T-helper 17 cell (primary cell): ENCODE results near the gene CPNE5. TPM values are rescaled to one million over a fixed set of nuclear protein-coding genes. Genes with fewer than 3 reads are reported as not detected.

Experiments used
- ATAC-seq: fragments of 150-1000 bp; cut with Tn5 transposase; 2 replicates; pipeline ENCODE4 v1.10.0; 2021; ENCODE audit warnings: mild to moderate bottlenecking, moderate library complexity
- DNase-seq, 3 donors: peaks; one replicate each; pipeline versions ENCODE4 v3.0.0 to v3.0.0-alpha.2; 2020 to 2021
- H3K9me3 ChIP-seq: one replicate; pipeline ENCODE4 v1.7.0; 2013; ENCODE audit warnings: low read length, mild to moderate bottlenecking; ENCODE audit not compliant: control insufficient read depth, poor library complexity, severe bottlenecking
- H3K27ac Mint-ChIP-seq: one replicate; pipeline ENCODE4 v1.8.0; 2022; ENCODE audit warnings: mild to moderate bottlenecking, moderate library complexity, mixed read lengths
- H3K27me3 Mint-ChIP-seq: one replicate; pipeline ENCODE4 v1.8.0; 2022; ENCODE audit warnings: mixed read lengths
- H3K36me3 Mint-ChIP-seq: one replicate; pipeline ENCODE4 v1.8.0; 2022; ENCODE audit warnings: low read depth, mixed read lengths
- H3K4me1 Mint-ChIP-seq: one replicate; pipeline ENCODE4 v1.8.0; 2022; ENCODE audit warnings: mild to moderate bottlenecking, mixed read lengths
- H3K4me3 Mint-ChIP-seq: one replicate; pipeline ENCODE4 v1.8.0; 2022; ENCODE audit warnings: mild to moderate bottlenecking, moderate library complexity, mixed read lengths
- total RNA-seq, 4 donors: library from RNA in 2 of 4; stranded (reverse) in 2 of 4; gene quantifications; one replicate each; pipeline ENCODE4 v1.2.3 and lab custom pipeline; 2022 to 2026

Gene CPNE5
- total RNA-seq, 2 donors from 2014 or later = 5.5 to 16.0 TPM

GRCh38 chr6:36797055-36797454, 42.2 kb downstream of the CPNE5 start:
- H3K4me3 Mint-ChIP-seq = no peak overlapping the region
- no peaks in the 10 kb centered on the region for H3K9me3 ChIP-seq
- H3K36me3 Mint-ChIP-seq = peaks cover 2% of the 10 kb centered on the region
- H3K27me3 Mint-ChIP-seq = peaks cover 16% of the 10 kb centered on the region
- peaks cover 6% of the 10 kb centered on the region for H3K4me1 Mint-ChIP-seq
- ATAC-seq (no peak), DNase-seq (no peak)
- H3K27ac Mint-ChIP-seq = no peak overlapping the region

DNA sequence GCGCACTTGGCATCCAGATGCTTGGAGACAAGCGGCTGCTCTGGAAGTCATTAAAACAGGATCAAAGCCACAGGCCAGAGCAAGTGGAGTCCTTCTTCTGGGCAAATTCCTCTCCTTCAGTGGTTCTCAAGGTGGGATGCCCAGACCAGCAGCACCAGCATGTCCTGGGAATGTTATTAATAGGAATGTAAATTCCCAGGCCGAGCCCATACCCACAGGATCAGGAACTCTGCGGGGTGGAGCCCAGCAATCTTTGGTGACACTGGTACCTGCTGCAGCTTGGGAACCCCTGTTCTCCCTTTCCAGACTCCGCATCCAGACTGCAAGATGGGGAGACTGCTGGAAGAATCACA, 44.6 kb downstream of the CPNE5 start:
- DNase-seq = no peak
- peaks cover 23% of the 10 kb centered on the region for H3K27me3 Mint-ChIP-seq
- H3K36me3 Mint-ChIP-seq = peaks cover 2% of the 10 kb centered on the region
- no peaks in the 10 kb centered on the region for H3K9me3 ChIP-seq
- ATAC-seq = no peak
- H3K27ac Mint-ChIP-seq = no peak overlapping the region
- peaks cover 6% of the 10 kb centered on the region for H3K4me1 Mint-ChIP-seq
- H3K4me3 Mint-ChIP-seq = no peak overlapping the region

- DNase-seq = no peak
- peaks cover 29% of the 10 kb centered on the region for H3K27me3 Mint-ChIP-seq
- no peak overlapping the region for H3K27ac Mint-ChIP-seq
- ATAC-seq = no peak
- no peaks in the 10 kb centered on the region for H3K9me3 ChIP-seq
- H3K36me3 Mint-ChIP-seq = peaks cover 2% of the 10 kb centered on the region
- peaks cover 5% of the 10 kb centered on the region for H3K4me1 Mint-ChIP-seq
- no peak overlapping the region for H3K4me3 Mint-ChIP-seq
Measured at GRCh38 chr6:36793913-36794712, 45.1 kb downstream of the CPNE5 start.

DNA sequence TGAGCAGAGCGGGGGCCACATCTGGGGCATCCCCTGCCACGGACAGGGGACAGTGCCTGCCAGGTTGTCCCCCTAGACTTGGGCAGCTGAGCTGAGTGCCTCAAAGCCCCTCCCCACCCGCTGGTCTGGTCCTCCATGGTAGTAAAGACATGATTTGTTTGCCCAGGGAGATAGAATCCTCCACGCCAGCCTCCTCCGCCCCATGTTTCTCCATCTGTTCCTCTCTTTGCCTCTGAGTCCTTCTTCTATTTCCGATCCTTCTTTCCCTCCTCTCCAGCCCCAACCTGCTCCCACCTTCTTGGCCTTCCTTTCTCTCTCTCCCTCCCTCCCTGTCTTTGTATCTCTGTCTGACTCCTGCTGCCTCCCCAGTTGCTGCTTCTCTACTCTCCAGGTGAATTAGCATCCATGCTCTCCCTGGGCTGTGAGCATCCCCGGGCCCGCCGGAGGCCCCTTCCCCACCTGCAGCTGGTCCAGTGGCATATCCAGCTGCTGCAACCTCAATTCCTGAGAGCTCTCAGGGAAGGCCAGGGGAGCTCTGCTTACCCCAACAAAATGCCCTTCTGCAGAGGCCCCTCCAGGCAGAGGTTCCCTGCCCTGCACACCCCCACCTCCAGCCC, 45.8 kb downstream of the CPNE5 start:
- H3K36me3 Mint-ChIP-seq = peaks cover 2% of the 10 kb centered on the region
- no peak overlapping the region for H3K4me3 Mint-ChIP-seq
- no peak for ATAC-seq
- peaks cover 7% of the 10 kb centered on the region for H3K4me1 Mint-ChIP-seq
- no peak for DNase-seq
- H3K27me3 Mint-ChIP-seq = peaks cover 33% of the 10 kb centered on the region
- H3K9me3 ChIP-seq = no peaks in the 10 kb centered on the region
- no peak overlapping the region for H3K27ac Mint-ChIP-seq

- peaks cover 41% of the 10 kb centered on the region for H3K27me3 Mint-ChIP-seq
- H3K9me3 ChIP-seq = no peaks in the 10 kb centered on the region
- H3K36me3 Mint-ChIP-seq = peaks cover 2% of the 10 kb centered on the region
- peaks cover 7% of the 10 kb centered on the region for H3K4me1 Mint-ChIP-seq
- ATAC-seq = no peak
- H3K27ac Mint-ChIP-seq = no peak overlapping the region
- DNase-seq = no peak
- H3K4me3 Mint-ChIP-seq = no peak overlapping the region
Measured at GRCh38 chr6:36791521-36792135, 47.6 kb downstream of the CPNE5 start.

DNA sequence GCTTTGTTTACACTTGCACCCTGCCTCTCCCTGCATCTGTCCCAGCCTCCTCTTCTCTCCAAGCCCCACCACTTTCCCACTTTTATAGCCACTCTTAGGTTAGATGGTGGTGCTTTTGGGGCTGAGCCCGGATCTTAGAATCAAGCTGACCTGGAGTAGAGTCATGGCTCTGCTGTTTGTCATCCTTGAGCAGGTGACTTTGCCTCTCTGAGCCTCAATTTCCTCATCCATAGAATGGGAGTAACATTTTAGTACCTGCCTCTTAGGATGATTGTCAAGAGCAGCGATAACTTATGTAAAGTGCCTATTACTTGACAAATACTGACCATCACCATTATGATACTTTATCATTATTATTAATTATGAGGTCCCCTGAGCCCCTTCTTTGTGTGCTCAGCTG, 48.2 kb downstream of the CPNE5 start:
- Mint-ChIP-seq H3K4me1 (peaks cover 7% of the 10 kb centered on the region), H3K27ac (no peak overlapping the region), H3K27me3 (peaks cover 41% of the 10 kb centered on the region), H3K4me3 (no peak overlapping the region), H3K36me3 (peaks cover 2% of the 10 kb centered on the region)
- no peak for DNase-seq
- ATAC-seq = no peak
- H3K9me3 ChIP-seq = no peaks in the 10 kb centered on the region

- Mint-ChIP-seq H3K4me3 (no peak overlapping the region), H3K27ac (no peak overlapping the region), H3K27me3 (peaks cover 47% of the 10 kb centered on the region), H3K36me3 (peaks cover 2% of the 10 kb centered on the region), H3K4me1 (peaks cover 7% of the 10 kb centered on the region)
- DNase-seq (no peak), ATAC-seq (no peak)
- H3K9me3 ChIP-seq = no peaks in the 10 kb centered on the region
Measured at GRCh38 chr6:36788768-36789167, 50.5 kb downstream of the CPNE5 start.

- H3K27me3 Mint-ChIP-seq = peaks cover 41% of the 10 kb centered on the region
- ATAC-seq (no peak), DNase-seq (no peak)
- no peaks in the 10 kb centered on the region for H3K9me3 ChIP-seq
- H3K36me3 Mint-ChIP-seq = no peaks in the 10 kb centered on the region
- H3K27ac Mint-ChIP-seq = no peak overlapping the region
- peaks cover 4% of the 10 kb centered on the region for H3K4me1 Mint-ChIP-seq
- H3K4me3 Mint-ChIP-seq = no peak overlapping the region
Measured at GRCh38 chr6:36788186-36788585, 51.1 kb downstream of the CPNE5 start.

DNA sequence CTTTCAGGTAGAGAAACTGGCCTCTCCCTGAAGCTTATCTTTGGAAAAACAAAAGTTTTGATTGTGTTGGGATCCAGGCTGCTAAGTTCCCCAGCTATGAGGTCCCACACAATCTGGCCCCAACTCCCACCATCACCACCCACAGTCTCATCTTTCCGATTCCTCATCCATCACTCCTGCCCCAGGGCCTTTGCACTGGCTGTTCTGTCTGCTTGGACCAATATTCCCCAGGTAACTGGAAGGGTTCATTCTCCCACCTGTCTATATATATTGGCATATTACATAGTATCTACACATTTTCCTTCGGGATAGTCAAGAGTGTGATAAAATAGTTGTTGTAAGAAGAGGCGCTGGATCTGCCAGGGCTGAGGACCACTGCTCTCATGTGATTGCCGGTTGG, 52.0 kb downstream of the CPNE5 start:
- no peaks in the 10 kb centered on the region for H3K9me3 ChIP-seq
- Mint-ChIP-seq H3K4me3 (no peak overlapping the region), H3K4me1 (peaks cover 8% of the 10 kb centered on the region), H3K36me3 (no peaks in the 10 kb centered on the region), H3K27me3 (peaks cover 32% of the 10 kb centered on the region), H3K27ac (peak overlapping the region; percentile 6)
- DNase-seq (no peak), ATAC-seq (no peak)

DNA sequence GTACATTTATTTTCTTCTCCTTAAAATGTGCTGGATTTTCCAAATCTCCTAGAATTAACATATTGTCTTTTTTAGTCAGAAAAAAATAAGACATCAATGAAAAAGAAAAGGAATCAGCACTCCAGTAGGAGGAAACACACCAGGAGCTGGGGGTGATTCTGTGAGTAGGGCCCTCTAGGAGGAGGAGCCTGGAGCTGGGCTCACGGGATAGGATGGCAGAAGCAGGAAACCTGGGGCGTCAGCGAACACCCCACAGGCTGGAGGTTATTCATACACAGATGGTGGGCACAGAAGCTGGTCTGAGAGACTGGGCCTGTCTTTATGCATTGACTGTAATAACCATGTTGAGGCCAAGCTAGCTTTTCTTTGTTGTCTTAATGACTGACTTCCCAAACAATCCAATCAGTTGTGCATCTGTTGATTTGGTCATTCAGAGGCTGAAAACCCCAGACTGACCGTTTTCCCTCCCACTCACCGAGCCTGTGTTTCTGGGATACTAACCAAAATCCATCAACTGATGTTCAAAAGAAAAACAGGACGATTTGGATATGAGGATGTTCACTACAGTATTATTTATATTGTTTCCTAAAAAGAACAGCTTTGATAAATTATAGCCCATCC, 53.1 kb downstream of the CPNE5 start:
- DNase-seq (no peak), ATAC-seq (no peak)
- no peaks in the 10 kb centered on the region for H3K9me3 ChIP-seq
- Mint-ChIP-seq H3K36me3 (no peaks in the 10 kb centered on the region), H3K27me3 (peaks cover 25% of the 10 kb centered on the region), H3K27ac (no peak overlapping the region), H3K4me3 (no peak overlapping the region), H3K4me1 (peaks cover 8% of the 10 kb centered on the region)

- Mint-ChIP-seq H3K4me1 (peaks cover 8% of the 10 kb centered on the region), H3K27me3 (peaks cover 21% of the 10 kb centered on the region), H3K27ac (no peak overlapping the region), H3K4me3 (no peak overlapping the region), H3K36me3 (no peaks in the 10 kb centered on the region)
- ATAC-seq = no peak
- no peaks in the 10 kb centered on the region for H3K9me3 ChIP-seq
- no peak for DNase-seq
Measured at GRCh38 chr6:36784376-36784636, 54.9 kb downstream of the CPNE5 start.

DNA sequence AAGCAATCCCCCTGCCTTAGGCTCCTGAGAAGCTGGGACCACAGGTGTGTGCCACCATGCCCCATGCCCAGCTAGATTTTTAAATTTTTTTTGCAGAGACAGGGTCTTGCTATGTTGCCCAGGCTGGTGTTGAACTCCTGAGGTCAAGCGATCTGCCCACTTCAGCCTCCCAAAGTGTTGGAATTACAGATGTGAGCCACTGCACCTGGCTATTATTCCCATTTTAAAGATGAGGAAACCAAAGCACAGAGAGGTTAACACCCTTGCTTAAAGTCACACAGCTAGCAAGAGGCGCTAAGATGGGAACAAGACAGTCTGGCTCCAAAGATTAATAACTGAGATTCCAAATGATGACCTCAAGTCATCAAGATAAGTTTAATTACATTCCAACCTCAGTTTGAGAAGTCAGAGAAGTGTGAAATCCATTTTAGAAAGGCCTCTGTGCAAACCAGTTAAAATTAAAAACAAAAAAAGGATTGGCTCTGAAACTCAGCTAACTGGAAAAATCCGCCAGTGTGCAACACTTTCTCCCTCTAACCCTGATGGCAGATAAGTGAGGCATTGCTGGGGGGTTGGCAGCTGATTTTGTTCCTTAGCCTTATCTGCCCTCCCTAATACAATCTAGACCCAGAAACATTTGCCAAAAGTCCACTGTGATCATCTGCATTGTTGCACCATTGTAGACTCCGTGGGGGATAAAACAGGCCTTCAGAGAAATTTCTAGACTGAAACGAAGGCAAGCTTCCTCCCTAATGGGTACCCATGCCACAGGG, 55.5 kb downstream of the CPNE5 start:
- Mint-ChIP-seq H3K27me3 (peaks cover 15% of the 10 kb centered on the region), H3K36me3 (no peaks in the 10 kb centered on the region), H3K4me3 (no peak overlapping the region), H3K4me1 (peaks cover 4% of the 10 kb centered on the region), H3K27ac (no peak overlapping the region)
- H3K9me3 ChIP-seq = no peaks in the 10 kb centered on the region
- DNase-seq (no peak), ATAC-seq (no peak)

GRCh38 chr6:36781669-36782068, 57.6 kb downstream of the CPNE5 start:
- H3K9me3 ChIP-seq = no peaks in the 10 kb centered on the region
- H3K27me3 Mint-ChIP-seq = peaks cover 12% of the 10 kb centered on the region
- no peak for ATAC-seq
- DNase-seq = no peak
- H3K27ac Mint-ChIP-seq = no peak overlapping the region
- H3K36me3 Mint-ChIP-seq = no peaks in the 10 kb centered on the region
- peaks cover 9% of the 10 kb centered on the region for H3K4me1 Mint-ChIP-seq
- H3K4me3 Mint-ChIP-seq = no peak overlapping the region
